ENCODE data around the gene GTF3C5.

DNA sequence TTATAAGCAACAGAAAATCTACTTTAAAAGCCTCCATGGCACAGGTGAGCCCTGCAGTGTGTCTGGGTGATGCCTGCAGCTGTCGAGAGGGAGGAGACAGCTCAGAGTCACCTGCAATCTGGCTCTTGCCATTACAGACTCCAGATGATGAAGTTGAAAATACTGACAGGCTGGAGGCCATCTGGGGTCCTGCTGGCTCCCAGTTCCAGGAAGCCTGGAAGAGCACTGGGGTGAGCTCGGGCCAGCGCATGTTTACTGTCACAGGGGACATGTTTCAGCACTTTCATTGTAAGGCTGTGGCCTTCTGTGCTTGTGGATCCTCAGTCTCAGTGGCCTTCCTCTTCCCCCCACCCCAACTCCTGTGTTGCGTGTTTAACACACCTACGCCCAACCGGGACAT, 59.4 kb downstream of the GTF3C5 start:
- no peak for TF ChIP-seq EZH2 (IDR thresholded peaks at IDR 0.05; ENCODE audit: low read length, missing control alignments)
- TF ChIP-seq, protein P1, sequence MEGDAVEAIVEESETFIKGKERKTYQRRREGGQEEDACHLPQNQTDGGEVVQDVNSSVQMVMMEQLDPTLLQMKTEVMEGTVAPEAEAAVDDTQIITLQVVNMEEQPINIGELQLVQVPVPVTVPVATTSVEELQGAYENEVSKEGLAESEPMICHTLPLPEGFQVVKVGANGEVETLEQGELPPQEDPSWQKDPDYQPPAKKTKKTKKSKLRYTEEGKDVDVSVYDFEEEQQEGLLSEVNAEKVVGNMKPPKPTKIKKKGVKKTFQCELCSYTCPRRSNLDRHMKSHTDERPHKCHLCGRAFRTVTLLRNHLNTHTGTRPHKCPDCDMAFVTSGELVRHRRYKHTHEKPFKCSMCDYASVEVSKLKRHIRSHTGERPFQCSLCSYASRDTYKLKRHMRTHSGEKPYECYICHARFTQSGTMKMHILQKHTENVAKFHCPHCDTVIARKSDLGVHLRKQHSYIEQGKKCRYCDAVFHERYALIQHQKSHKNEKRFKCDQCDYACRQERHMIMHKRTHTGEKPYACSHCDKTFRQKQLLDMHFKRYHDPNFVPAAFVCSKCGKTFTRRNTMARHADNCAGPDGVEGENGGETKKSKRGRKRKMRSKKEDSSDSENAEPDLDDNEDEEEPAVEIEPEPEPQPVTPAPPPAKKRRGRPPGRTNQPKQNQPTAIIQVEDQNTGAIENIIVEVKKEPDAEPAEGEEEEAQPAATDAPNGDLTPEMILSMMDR (conservative IDR thresholded peaks at IDR 0.05 in 1 of 2, IDR thresholded peaks at IDR 0.05 in 1 of 2; ENCODE audit: low read depth in 1 of 2, low read length in 2 of 2): no peak
